Central memory CD8-positive, alpha-beta T cell (primary cell): ENCODE results near the gene MTRF1L.
"Not testable (repeated sequence)": the region's sequence is repeated elsewhere in the genome, so short reads cannot be mapped to it uniquely, and the experiment has no call there.

ENCODE experiments used
- ATAC-seq: fragments of 150-1000 bp; cut with Tn5 transposase; replicated peaks from 2 replicates; pipeline ENCODE4 v1.10.0; 2022; ENCODE audit warnings: mild to moderate bottlenecking, moderate FRiP score, moderate number of reproducible peaks; ENCODE audit not compliant: poor library complexity, severe bottlenecking; ENCODE audit errors: extremely low read depth
- DNase-seq, 2 donors: peaks; one replicate each; pipeline ENCODE4 v3.0.0; 2021; ENCODE audit warnings: low spot score in 2 of 2
- H3K27ac Mint-ChIP-seq: one replicate; pipeline ENCODE4 v1.8.0; 2022; ENCODE audit warnings: low read depth, mild to moderate bottlenecking, moderate library complexity, mixed read lengths
- H3K27me3 Mint-ChIP-seq: one replicate; pipeline ENCODE4 v1.8.0; 2022; ENCODE audit warnings: mixed read lengths
- H3K36me3 Mint-ChIP-seq: one replicate; pipeline ENCODE4 v1.8.0; 2022; ENCODE audit warnings: mild to moderate bottlenecking, moderate library complexity, mixed read lengths; ENCODE audit not compliant: insufficient read depth
- H3K4me1 Mint-ChIP-seq: one replicate; pipeline ENCODE4 v1.8.0; 2022; ENCODE audit warnings: mixed read lengths
- H3K4me3 Mint-ChIP-seq: one replicate; pipeline ENCODE4 v1.8.0; 2022; ENCODE audit warnings: mild to moderate bottlenecking, moderate library complexity, mixed read lengths
- H3K9me3 Mint-ChIP-seq: one replicate; pipeline ENCODE4 v1.8.0; 2022; ENCODE audit warnings: mixed read lengths

The MTRF1L gene

DNA sequence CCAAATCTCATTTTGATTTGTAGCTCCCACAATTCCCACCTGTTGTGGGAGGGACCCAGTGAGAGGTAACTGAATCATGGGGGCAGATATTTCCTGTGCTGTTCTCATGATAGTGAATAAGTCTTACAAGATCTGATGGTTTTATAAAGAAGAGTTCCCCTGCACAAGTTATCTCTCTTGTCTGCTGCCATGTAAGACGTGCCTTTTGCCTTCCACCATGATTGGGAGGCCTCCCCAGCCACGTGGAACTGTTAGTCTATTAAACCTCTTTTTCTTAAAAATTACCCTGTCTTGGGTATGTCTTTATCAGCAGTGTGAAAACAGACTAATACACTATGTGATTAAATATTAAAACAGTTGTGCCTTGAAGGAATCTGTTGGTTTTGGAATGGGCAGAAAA, 3.0 kb downstream of the MTRF1L start:
- not testable (repeated sequence) for DNase-seq, H3K27ac Mint-ChIP-seq, H3K9me3 Mint-ChIP-seq, H3K27me3 Mint-ChIP-seq, ATAC-seq
- peaks cover 27% of the 10 kb centered on the region for H3K36me3 Mint-ChIP-seq
- peak overlapping the region; percentile 6 for H3K4me3 Mint-ChIP-seq
- H3K4me1 Mint-ChIP-seq: peaks cover 61% of the 10 kb centered on the region

DNA sequence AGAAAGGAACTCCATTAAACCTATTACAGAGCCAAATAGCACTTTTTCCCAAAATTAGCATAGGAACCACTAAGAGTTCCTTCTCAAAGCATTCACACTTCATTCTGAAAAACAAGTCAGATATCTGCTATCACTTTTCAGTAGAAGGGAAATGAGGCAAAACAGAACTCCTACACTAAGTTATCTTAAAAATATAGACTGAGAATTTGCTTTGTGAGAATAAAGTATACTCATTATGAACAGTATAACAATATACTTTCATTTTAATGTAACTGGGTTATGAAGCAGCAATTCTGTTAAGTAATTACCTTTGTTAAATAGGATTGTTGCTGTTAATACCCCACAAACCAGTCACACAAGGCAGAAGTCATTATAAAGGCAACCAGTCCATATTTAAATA, 8.7 kb downstream of the MTRF1L start:
- no peak for ATAC-seq
- H3K27ac Mint-ChIP-seq: no peak overlapping the region
- peaks cover 41% of the 10 kb centered on the region for H3K36me3 Mint-ChIP-seq
- H3K4me3 Mint-ChIP-seq: no peak overlapping the region
- H3K4me1 Mint-ChIP-seq: peaks cover 16% of the 10 kb centered on the region
- no peaks in the 10 kb centered on the region for H3K9me3 Mint-ChIP-seq
- DNase-seq: no peak
- no peaks in the 10 kb centered on the region for H3K27me3 Mint-ChIP-seq

DNA sequence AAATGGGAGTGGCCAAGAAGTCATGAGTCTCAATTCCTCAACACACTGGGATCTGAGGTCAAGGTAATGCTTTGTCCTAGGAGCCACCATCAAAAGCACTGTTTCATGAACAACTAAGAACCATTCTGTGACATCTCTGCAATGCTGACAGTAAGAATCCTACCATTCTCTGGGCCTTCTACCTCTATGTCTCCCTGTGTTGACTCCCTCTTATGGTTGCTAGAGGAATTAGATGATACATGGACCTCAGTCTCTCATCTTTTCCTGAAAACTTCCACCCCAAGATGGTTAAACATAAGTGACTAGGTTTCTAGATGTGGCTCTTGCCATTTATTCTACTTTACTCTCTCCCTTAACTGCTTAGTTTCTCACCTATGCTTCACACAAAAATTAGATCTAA, 9.1 kb downstream of the MTRF1L start:
- H3K9me3 Mint-ChIP-seq: no peaks in the 10 kb centered on the region
- no peak overlapping the region for H3K4me3 Mint-ChIP-seq
- no peak overlapping the region for H3K27ac Mint-ChIP-seq
- DNase-seq (no peak), ATAC-seq (no peak)
- no peaks in the 10 kb centered on the region for H3K27me3 Mint-ChIP-seq
- peaks cover 15% of the 10 kb centered on the region for H3K4me1 Mint-ChIP-seq
- H3K36me3 Mint-ChIP-seq: peaks cover 41% of the 10 kb centered on the region

DNA sequence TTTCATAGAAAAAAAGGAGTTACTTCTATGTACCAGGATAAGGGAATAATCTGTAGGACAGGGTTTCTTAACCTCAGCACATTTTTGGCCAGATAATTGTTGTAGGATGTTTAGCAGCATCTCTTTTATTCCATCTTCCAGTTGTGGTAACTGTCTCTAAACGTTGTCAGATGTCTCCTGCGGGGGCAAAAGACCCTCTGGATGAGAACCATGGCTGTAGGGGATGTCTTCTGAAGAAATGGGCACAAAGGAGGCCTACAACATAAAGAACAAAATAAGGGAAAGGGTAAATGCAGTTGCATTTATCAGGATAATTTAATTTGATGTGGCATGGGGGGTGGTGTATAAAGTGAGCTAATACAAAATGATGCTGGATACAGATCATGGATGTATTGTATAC, 15.5 kb downstream of the MTRF1L start:
- H3K4me1 Mint-ChIP-seq: peaks cover 24% of the 10 kb centered on the region
- no peak overlapping the region for H3K4me3 Mint-ChIP-seq
- ATAC-seq: no peak
- peaks cover 31% of the 10 kb centered on the region for H3K36me3 Mint-ChIP-seq
- no peak for DNase-seq
- no peaks in the 10 kb centered on the region for H3K27me3 Mint-ChIP-seq
- H3K9me3 Mint-ChIP-seq: no peaks in the 10 kb centered on the region
- H3K27ac Mint-ChIP-seq: no peak overlapping the region

DNA sequence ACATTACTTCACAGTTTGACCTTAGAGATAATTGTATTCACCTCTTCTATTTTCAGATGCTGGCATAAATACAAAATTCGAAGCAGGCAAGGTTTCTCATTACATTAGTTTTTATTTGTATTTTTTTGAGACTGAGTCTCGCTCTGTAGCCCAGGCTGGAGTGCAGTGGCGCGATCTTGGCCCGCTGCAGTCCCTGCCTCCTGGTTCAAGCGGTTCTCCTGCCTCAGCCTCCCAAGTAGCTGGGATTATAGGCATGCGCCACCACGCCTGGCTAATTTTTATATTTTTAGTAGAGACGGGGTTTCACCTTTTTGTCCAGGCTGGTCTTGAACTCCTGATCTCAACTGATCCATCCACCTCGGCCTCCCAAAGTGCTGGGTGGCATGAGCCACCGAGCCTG, 17.2 kb downstream of the MTRF1L start:
- not testable (repeated sequence) for ATAC-seq
- H3K4me3 Mint-ChIP-seq: peak overlapping the region; percentile 6

DNA sequence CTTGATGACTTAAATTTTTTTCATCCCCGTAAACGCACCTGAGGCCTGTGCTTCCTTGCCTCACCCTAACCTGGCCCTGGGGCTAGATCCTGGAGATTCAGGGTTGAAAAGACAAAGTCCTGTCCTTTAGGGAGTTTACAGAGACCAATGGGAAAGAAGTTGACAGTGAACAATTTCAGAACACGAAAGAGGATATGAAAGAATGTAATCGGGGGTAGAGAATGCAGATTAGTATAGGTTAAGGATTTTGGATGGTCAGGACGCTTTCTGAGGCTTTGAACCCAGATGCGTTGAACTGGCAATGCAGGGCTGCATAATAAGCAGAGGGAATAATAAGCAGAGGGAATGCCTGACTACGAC, 18.0 kb downstream of the MTRF1L start:
- Mint-ChIP-seq H3K27me3 (no peaks in the 10 kb centered on the region), H3K36me3 (peaks cover 21% of the 10 kb centered on the region), H3K4me1 (peaks cover 39% of the 10 kb centered on the region), H3K27ac (peak overlapping the region; percentile 97), H3K4me3 (peak overlapping the region; percentile 91), H3K9me3 (no peaks in the 10 kb centered on the region)
- ATAC-seq: no peak
- DNase-seq: no peak

More for the DNA sequence above, 17.2 kb downstream of the MTRF1L start:
- not testable (repeated sequence) for H3K9me3 Mint-ChIP-seq, H3K27ac Mint-ChIP-seq, DNase-seq, H3K27me3 Mint-ChIP-seq
- Mint-ChIP-seq H3K36me3 (peaks cover 26% of the 10 kb centered on the region), H3K4me1 (peaks cover 35% of the 10 kb centered on the region)

DNA sequence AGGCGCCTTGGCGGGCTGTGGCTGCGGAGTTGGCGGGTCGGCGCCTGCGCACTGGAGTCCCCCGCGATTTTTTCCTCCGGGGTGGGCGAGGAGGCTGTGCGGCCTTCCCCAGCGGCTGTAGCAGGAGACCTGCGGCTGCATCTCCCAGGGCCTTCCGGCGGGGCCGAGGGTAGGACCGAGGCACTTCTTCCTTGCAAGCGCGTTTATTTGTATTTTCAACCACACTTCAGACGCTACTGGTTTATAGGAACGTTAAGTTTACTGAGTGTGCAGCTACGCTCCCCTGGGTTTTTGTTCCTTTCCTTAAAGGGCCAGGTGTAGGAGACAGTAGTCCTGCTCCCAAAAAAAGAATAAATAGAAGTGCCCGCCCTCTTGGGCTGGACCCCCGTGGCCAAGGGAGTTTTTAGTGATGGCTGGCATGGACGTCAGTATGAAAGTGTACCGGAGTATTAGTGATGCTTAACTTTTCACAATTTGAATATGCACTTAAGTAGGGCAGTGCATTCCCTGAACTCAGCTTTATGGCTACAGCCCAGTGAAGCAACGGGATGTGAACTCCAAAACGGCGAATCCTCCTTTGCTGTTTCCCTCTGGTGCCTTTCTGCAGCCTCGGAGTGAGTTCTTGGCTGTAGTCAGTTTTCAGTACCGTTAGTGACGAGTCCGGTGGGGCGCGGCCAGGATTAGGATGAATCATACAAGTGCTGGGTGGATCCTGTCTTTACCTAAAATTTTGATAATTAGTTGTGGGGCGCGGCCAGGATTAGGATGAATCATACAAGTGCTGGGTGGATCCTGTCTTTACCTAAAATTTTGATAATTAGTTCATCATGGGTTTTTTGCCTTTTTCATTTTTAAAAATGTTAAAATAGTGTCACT, 18.6 kb downstream of the MTRF1L start:
- peaks cover 39% of the 10 kb centered on the region for H3K4me1 Mint-ChIP-seq

DNA sequence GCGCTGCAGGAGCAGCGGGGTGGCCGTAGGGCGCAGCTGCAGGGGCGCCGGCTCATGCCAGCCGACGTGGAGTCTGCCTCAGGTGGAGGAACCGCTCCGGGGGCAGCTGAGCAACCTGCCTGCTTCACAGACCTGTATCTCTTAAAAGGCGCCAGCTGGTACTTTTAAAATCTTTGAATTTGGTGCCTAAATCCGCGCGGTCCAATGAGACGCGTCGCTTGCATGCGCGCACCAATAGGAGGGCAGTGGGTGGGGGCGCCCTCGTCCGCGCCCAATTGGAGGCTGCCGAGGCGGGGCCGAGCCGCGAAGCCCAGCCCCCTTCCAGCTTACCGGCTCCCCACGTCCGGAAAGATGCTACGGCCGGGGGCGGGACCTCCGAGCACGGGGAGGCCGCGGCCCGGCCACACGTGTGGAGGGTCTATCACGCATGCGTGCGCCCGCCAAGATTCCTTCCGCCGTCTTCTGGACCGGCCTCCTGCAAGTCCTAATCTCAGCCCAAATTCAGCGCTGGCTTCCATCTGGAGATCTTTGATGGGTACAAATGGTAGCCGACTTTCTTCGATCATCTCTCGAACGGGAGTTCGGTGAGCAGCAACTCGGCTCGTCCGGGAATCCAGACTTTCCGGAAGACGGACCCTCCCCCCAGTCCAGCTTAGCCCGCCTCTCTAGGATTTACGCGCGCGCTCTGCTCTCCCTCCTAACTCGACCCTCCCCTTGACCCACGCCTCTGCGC, 19.4 kb downstream of the MTRF1L start, which contains the start of gene FBXO5:
TSS of gene FBXO5 (minus strand) at position 138 of the 733 bp plus-strand sequence. CDS start at position 56, 82 bp downstream.
- Mint-ChIP-seq H3K4me1 (peaks cover 39% of the 10 kb centered on the region), H3K27me3 (no peaks in the 10 kb centered on the region), H3K27ac (peak within 1 kb of the TSS; percentile 97), H3K9me3 (no peaks in the 10 kb centered on the region), H3K4me3 (peak within 1 kb of the TSS; percentile 91), H3K36me3 (peaks cover 24% of the 10 kb centered on the region)
- ATAC-seq: peak; percentile 90
- peak; percentile 95 to 96 for DNase-seq

More for the DNA sequence above, 18.6 kb downstream of the MTRF1L start:
- peak overlapping the region; percentile 91 for H3K4me3 Mint-ChIP-seq
- H3K27me3 Mint-ChIP-seq: no peaks in the 10 kb centered on the region
- no peaks in the 10 kb centered on the region for H3K9me3 Mint-ChIP-seq
- DNase-seq: no peak
- peak overlapping the region; percentile 97 for H3K27ac Mint-ChIP-seq
- peaks cover 21% of the 10 kb centered on the region for H3K36me3 Mint-ChIP-seq
- ATAC-seq: no peak

DNA sequence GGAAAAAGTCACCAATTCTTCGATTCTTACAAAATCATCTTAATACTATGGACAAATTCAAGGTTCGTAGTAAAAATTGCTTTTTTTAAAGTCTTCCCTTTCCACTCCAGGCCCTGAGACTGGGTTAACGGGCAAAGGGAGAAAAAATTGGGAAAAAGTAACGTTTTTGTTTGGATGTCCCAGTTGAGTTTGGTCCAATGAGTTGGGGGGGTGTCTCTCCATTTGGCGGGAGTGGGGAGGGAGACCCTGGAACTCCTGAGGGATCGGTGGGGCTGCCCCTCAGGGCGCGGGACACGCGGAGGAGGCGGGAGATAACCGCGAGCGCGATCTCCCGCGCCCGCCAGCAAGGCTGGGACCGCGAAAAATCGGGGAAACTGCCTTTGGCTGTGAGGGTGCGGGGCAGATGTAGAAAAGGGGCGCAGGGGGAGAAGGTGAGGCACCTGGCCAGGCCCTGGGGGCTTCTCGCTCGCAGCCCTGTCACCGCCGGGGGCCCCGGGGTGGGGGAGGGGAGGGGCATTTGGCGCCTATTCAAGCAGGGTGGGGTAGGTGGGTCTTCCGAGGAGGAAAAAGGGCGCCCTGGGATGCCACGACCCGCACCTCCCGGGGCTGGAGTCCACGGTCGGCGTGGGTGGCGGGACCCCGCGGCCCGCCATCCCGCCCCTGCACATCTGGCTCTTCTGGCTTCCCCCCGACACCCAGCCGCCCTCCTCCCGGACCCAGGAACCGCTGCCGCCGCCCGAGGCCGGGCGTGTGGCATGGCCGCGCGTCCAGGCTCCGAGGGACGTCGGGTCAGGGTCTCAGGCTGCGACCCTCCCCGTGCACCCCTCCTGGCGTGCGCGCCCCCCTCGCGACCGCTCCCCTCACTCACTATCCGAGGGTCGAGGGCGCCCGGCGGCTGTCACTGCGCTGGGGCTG, 20.3 kb downstream of the MTRF1L start:
- ATAC-seq: no peak
- Mint-ChIP-seq H3K27me3 (no peaks in the 10 kb centered on the region), H3K4me3 (peak overlapping the region; percentile 91), H3K9me3 (no peaks in the 10 kb centered on the region), H3K4me1 (peaks cover 38% of the 10 kb centered on the region), H3K27ac (no peak overlapping the region), H3K36me3 (peaks cover 24% of the 10 kb centered on the region)
- no peak for DNase-seq

DNA sequence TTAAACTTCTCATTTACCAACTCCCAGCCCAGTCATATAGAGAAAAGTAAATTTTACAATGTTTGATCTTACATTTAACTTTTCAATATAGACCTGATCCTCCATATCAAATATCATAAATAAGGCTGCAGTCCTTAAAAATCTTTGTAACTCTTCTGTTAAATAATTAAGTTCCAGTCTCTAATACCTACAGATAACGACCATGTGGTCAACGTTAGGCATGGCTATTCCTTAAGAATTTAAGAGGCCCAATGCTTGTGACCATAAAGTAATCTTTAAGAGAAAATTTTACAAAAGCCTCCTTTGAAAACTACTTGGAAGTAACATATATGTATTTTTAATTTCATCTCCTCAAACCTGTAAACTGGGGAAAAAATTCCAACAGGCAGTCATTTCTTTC, 21.3 kb downstream of the MTRF1L start:
- DNase-seq (no peak), ATAC-seq (no peak)
- H3K9me3 Mint-ChIP-seq: no peaks in the 10 kb centered on the region
- H3K4me1 Mint-ChIP-seq: peaks cover 43% of the 10 kb centered on the region
- peaks cover 22% of the 10 kb centered on the region for H3K36me3 Mint-ChIP-seq
- H3K27ac Mint-ChIP-seq: no peak overlapping the region
- H3K4me3 Mint-ChIP-seq: peak overlapping the region; percentile 80
- H3K27me3 Mint-ChIP-seq: no peaks in the 10 kb centered on the region

DNA sequence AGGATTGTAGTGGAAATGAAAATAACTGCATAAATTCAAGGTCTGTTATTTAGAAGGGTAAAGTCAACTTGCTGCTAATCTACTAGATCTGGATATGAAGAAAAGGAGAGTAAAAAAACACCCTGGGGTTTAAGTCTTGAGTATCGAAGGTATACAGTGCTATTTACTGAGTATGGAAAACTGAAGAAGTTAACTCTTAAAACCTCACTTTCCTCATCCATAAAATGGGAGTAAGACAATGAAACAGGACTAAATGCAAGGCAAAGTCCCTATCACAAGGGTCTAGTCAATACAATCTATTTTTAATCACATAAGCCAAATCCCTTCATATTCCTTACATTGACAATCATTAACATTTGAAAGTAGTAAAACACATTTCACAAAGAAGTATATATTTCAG, 21.9 kb downstream of the MTRF1L start:
- Mint-ChIP-seq H3K4me1 (peaks cover 48% of the 10 kb centered on the region), H3K27me3 (no peaks in the 10 kb centered on the region), H3K9me3 (no peaks in the 10 kb centered on the region), H3K36me3 (peaks cover 18% of the 10 kb centered on the region), H3K4me3 (peak overlapping the region; percentile 80), H3K27ac (no peak overlapping the region)
- no peak for ATAC-seq
- no peak for DNase-seq

DNA sequence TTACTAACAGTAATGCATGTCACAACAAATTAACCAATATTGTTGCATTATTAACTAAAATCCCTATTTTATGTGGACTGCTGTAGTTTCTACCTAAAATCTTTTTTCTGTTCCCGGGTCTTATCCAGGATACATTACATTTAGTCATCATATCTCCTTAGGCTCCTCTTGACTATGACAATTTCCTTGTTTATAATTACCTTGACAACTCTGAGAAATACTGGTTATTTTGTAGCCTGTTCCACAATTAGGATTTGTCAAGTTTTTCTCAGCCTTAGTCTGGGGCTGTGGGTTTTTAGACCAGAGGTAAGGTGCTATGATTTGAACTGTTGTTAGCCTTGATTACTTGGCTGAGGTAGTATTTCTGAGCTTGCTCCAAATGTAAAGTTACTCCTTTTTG, 23.4 kb downstream of the MTRF1L start:
- DNase-seq (no peak), ATAC-seq (no peak)
- Mint-ChIP-seq H3K27me3 (no peaks in the 10 kb centered on the region), H3K36me3 (peaks cover 25% of the 10 kb centered on the region), H3K4me3 (no peak overlapping the region), H3K9me3 (no peaks in the 10 kb centered on the region), H3K4me1 (peaks cover 46% of the 10 kb centered on the region), H3K27ac (no peak overlapping the region)
